GM12878 (cell line): ENCODE data around the gene PCCA. TPM values are rescaled to one million over a fixed set of nuclear protein-coding genes. Genes with fewer than 3 reads are reported as not detected.
A peak's percentile ranks its signal among the peaks of the same experiment; 100 is the strongest.

ENCODE experiments used
- ATAC-seq: fragments of 200-7000 bp; cut with Tn5 transposase; 3 replicates; pipeline ENCODE4 v1.9.1; 2020; ENCODE audit warnings: mild to moderate bottlenecking, moderate library complexity
- BruUV-seq: library from RNA; stranded (reverse); fragments of 400-500 nt; replicated peaks from 2 replicates; lab custom pipeline; 2021; lab: Mats Ljungman, UMichigan
- CTCF ChIA-PET: fragments of 300-600 bp; sonication (Branson Sonifier 250); formaldehyde crosslinking; extraction: SDS; loops from one replicate; lab custom pipeline; 2021; ENCODE audit warnings: inconsistent platforms; lab: Yijun Ruan, JAX
- POLR2A ChIA-PET: fragments of 350-600 bp; formaldehyde crosslinking; extraction: SDS; loops from one replicate; lab custom pipeline; 2021; ENCODE audit warnings: inconsistent platforms; lab: Charles Lee
- RAD21 ChIA-PET: fragments of 300-600 bp; sonication (Branson Sonifier 250); formaldehyde crosslinking; loops from one replicate; lab custom pipeline; 2023; ENCODE audit warnings: antibody characterized with exemption; ENCODE audit not compliant: unreplicated experiment; lab: Charles Lee
- SMC1A ChIA-PET: fragments of 300-600 bp; sonication (Branson Sonifier 250); formaldehyde crosslinking; loops from one replicate; lab custom pipeline; 2023; ENCODE audit not compliant: unreplicated experiment, uncharacterized antibody; lab: Charles Lee
- DNase-seq: peaks from one replicate; pipeline ENCODE4 v3.0.0-alpha.2; 2011; ENCODE audit warnings: low read depth, low spot score
- FAIRE-seq: peaks from 3 replicates; lab custom pipeline; 2011; peaks lifted over from hg19 to GRCh38; lab: Jason Lieb, UNC
- H2AFZ ChIP-seq: 2 replicates; pipeline ENCODE4 v1.6.0; 2011; ENCODE audit warnings: low read depth, low read length, control low read depth; ENCODE audit not compliant: control insufficient read depth
- H3K27ac ChIP-seq: 2 replicates; pipeline ENCODE4 v1.5.1; 2011; ENCODE audit warnings: control low read depth; ENCODE audit not compliant: control insufficient read depth, insufficient read depth
- H3K27me3 ChIP-seq, 2 experiments: replicated peaks in 1 of 2; 2 replicates each; pipeline versions ENCODE4 v1.6.0 to v1.6.1; 2011; ENCODE audit warnings: low read length in 1 of 2; ENCODE audit not compliant: control insufficient read depth in 2 of 2, insufficient read depth in 2 of 2
- H3K36me3 ChIP-seq, 2 experiments: 2 replicates each; pipeline ENCODE4 v1.5.1; 2011; ENCODE audit warnings: low read length in 1 of 2; ENCODE audit not compliant: control insufficient read depth in 2 of 2, insufficient read depth in 2 of 2
- H3K4me1 ChIP-seq: 2 replicates; pipeline ENCODE4 v1.6.1; 2011; ENCODE audit warnings: mild to moderate bottlenecking, low read length, moderate library complexity, mixed read lengths; ENCODE audit not compliant: control insufficient read depth, insufficient read depth
- H3K4me2 ChIP-seq: 2 replicates; pipeline ENCODE4 v1.6.0; 2011; ENCODE audit warnings: control low read depth; ENCODE audit not compliant: control insufficient read depth, insufficient read depth
- H3K4me3 ChIP-seq: fragments of 200-600 bp; sonication (generic); 2 replicates; pipeline ENCODE4 v1.5.1; 2016
- H3K79me2 ChIP-seq: 2 replicates; pipeline ENCODE4 v1.6.0; 2011; ENCODE audit warnings: low read length; ENCODE audit not compliant: control insufficient read depth, insufficient read depth
- H3K9ac ChIP-seq: 2 replicates; pipeline ENCODE4 v1.8.0; 2011; ENCODE audit warnings: low read length, control low read depth, mixed read lengths; ENCODE audit not compliant: control insufficient read depth, insufficient read depth
- H3K9me3 ChIP-seq: replicated peaks from 3 replicates; pipeline ENCODE4 v1.5.1; 2011; ENCODE audit warnings: mild to moderate bottlenecking, low read length; ENCODE audit not compliant: control insufficient read depth, insufficient read depth
- H4K20me1 ChIP-seq: 2 replicates; pipeline ENCODE4 v1.6.0; 2011; ENCODE audit not compliant: control insufficient read depth, insufficient read depth
- BACH1 ChIP-seq: fragments of 450-650 bp; IDR thresholded peaks from 2 replicates; pipeline ENCODE4 v1.6.1; 2017; ENCODE audit warnings: mild to moderate bottlenecking, borderline replicate concordance
- BRCA1 ChIP-seq: IDR thresholded peaks from 2 replicates; pipeline ENCODE4 v1.6.1; 2011; ENCODE audit warnings: low read depth, low read length, improper control_type of control experiment
- EED ChIP-seq: sonication (generic); IDR thresholded peaks from 2 replicates; pipeline ENCODE4 v1.6.1; 2016; ENCODE audit warnings: antibody characterized with exemption, low read depth
- GABPA ChIP-seq: IDR thresholded peaks from 2 replicates; pipeline ENCODE4 v1.6.1; 2014; ENCODE audit warnings: antibody characterized with exemption, low read depth, mild to moderate bottlenecking, inconsistent platforms
- MTA2 ChIP-seq: fragments of 450-650 bp; IDR thresholded peaks from 2 replicates; pipeline ENCODE4 v1.6.1; 2016; ENCODE audit warnings: low read depth, mild to moderate bottlenecking, moderate library complexity
- NFXL1 ChIP-seq: fragments of 450-650 bp; IDR thresholded peaks from 2 replicates; pipeline ENCODE4 v1.6.1; 2017; ENCODE audit warnings: antibody characterized with exemption, mild to moderate bottlenecking, borderline replicate concordance
- NFYA ChIP-seq: IDR thresholded peaks from 2 replicates; pipeline ENCODE4 v1.6.1; 2011; ENCODE audit warnings: low read depth, mild to moderate bottlenecking, low read length, improper control_type of control experiment, borderline replicate concordance
- NRF1 ChIP-seq: conservative IDR thresholded peaks from 2 replicates; pipeline ENCODE4 v1.6.1; 2011; ENCODE audit warnings: mild to moderate bottlenecking, low read depth, low read length, improper control_type of control experiment
- PML ChIP-seq: IDR thresholded peaks from 2 replicates; pipeline ENCODE4 v1.6.1; 2012; ENCODE audit warnings: low read length, inconsistent platforms
- POLR2A ChIP-seq: IDR thresholded peaks from 2 replicates; pipeline ENCODE4 v1.6.1; 2011; ENCODE audit warnings: low read depth, mild to moderate bottlenecking, low read length
- POLR2AphosphoS5 ChIP-seq: IDR thresholded peaks from 2 replicates; pipeline ENCODE4 v1.6.1; 2011; ENCODE audit warnings: mild to moderate bottlenecking, low read length, inconsistent platforms
- RFX5 ChIP-seq: IDR thresholded peaks from 2 replicates; pipeline ENCODE4 v1.6.1; 2011; ENCODE audit warnings: low read depth, low read length, improper control_type of control experiment
- SREBF1 ChIP-seq: IDR thresholded peaks from 2 replicates; pipeline ENCODE4 v1.6.1; 2012; ENCODE audit warnings: mild to moderate bottlenecking, low read length
- SUPT20H ChIP-seq: IDR thresholded peaks from 2 replicates; pipeline ENCODE4 v1.6.1; 2011; ENCODE audit warnings: low read depth, mild to moderate bottlenecking, low read length, moderate library complexity, borderline replicate concordance; ENCODE audit not compliant: control insufficient read depth
- TCF7 ChIP-seq: IDR thresholded peaks from 2 replicates; pipeline ENCODE4 v1.6.1; 2014; ENCODE audit warnings: antibody characterized with exemption, borderline replicate concordance
- ZSCAN29 ChIP-seq: fragments of 450-650 bp; IDR thresholded peaks from 2 replicates; pipeline ENCODE4 v1.6.1; 2017; ENCODE audit warnings: mild to moderate bottlenecking, moderate library complexity
- WGBS: methylation state at CpG from one replicate; pipeline ENCODE4 v1.1.6; 2016; ENCODE audit warnings: low lambda C conversion rate; ENCODE audit not compliant: insufficient replicate concordance, insufficient coverage; ENCODE audit errors: missing lambda C conversion rate; 5-methylcytosine and 5-hydroxymethylcytosine counted together
- in situ Hi-C: fragments of 300-500 bp; cut with MboI; formaldehyde crosslinking; loops from 9 replicates; pipeline ENCODE4 v1.14.3; 2018; ENCODE audit warnings: mixed read lengths
- intact Hi-C: fragments of 100-400 bp; cut with micrococcal nuclease; formaldehyde crosslinking; loops from one replicate; pipeline ENCODE4 v1.14.2; 2022; ENCODE audit not compliant: unreplicated experiment
- polyA plus RNA-seq, 11 experiments: library from polyadenylated mRNA; depleted of rRNA in 4 of 11; unstranded in 6 of 11; stranded (reverse) in 5 of 11; fragments of >200 nt; fragmentation: Nextera tagmentation in 4 of 11; fragmentation: Illumina TruSeq in 1 of 11; extraction: Ambion mirVana in 4 of 11; extraction: Trizol in 1 of 11; gene quantifications; 1 replicate in 1 of 11; 2 replicates in 10 of 11; pipeline versions ENCODE4 v1.2.1 to v1.2.3, GENCODE V29; 2011 to 2016; ENCODE audit warnings: inconsistent platforms in 2 of 11, missing spikeins in 2 of 11, low read depth in 1 of 11
- total RNA-seq, 4 experiments: library from RNA; depleted of rRNA in 3 of 4; stranded (reverse); fragments of >200 nt in 3 of 4; fragmentation: Illumina TruSeq in 1 of 4; extraction: Trizol in 1 of 4; gene quantifications; 2 replicates each; pipeline versions ENCODE4 v1.2.1 to v1.2.3, GENCODE V29; 2013 to 2021
- TF ChIP-seq, protein P1 (sequence below): IDR thresholded peaks from 2 replicates; pipeline ENCODE4 v1.6.1; 2012; ENCODE audit warnings: low read length, inconsistent platforms
- TF ChIP-seq, protein P2 (sequence below): fragments of 450-650 bp; IDR thresholded peaks from 2 replicates; pipeline ENCODE4 v1.6.1; 2017; ENCODE audit warnings: antibody characterized with exemption, mild to moderate bottlenecking, moderate library complexity
- TF ChIP-seq, protein P3 (sequence below): IDR thresholded peaks from 2 replicates; pipeline ENCODE4 v1.6.1; 2011; ENCODE audit warnings: low read depth, mild to moderate bottlenecking, low read length, moderate library complexity, borderline replicate concordance; ENCODE audit errors: extremely low read depth

PCCA gene
- total and polyA plus RNA-seq, 10 of the 15 experiments (the other 5 are each of a cell fraction or from before 2014, with no cell fraction given), result 5.9 to 18.2 (median 12.4) TPM

DNA sequence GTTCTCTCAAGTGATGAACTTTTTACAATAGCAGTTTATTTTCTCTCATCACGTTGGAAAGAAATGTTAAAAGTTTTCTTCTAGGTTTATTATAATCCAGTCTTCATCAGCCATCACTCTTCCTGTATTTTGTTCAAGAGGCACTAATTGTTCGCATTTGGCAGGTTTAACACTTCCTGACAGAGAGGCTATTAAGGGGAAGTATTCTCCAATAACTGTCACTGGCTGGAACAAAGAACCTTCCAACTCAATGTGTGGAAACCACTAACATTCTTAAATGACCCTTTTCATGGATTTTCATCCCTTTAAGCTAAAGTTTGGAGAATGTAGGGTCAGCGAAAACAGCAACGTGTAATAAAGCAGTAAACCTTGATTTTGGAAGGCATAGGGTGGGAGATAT, 145.1 kb downstream of the PCCA start (continued):
- TF ChIP-seq, protein P1, sequence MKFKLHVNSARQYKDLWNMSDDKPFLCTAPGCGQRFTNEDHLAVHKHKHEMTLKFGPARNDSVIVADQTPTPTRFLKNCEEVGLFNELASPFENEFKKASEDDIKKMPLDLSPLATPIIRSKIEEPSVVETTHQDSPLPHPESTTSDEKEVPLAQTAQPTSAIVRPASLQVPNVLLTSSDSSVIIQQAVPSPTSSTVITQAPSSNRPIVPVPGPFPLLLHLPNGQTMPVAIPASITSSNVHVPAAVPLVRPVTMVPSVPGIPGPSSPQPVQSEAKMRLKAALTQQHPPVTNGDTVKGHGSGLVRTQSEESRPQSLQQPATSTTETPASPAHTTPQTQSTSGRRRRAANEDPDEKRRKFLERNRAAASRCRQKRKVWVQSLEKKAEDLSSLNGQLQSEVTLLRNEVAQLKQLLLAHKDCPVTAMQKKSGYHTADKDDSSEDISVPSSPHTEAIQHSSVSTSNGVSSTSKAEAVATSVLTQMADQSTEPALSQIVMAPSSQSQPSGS, result no peak
- TF ChIP-seq NFYA (no peak), POLR2A (no peak), PML (no peak)
- TF ChIP-seq, protein P2, sequence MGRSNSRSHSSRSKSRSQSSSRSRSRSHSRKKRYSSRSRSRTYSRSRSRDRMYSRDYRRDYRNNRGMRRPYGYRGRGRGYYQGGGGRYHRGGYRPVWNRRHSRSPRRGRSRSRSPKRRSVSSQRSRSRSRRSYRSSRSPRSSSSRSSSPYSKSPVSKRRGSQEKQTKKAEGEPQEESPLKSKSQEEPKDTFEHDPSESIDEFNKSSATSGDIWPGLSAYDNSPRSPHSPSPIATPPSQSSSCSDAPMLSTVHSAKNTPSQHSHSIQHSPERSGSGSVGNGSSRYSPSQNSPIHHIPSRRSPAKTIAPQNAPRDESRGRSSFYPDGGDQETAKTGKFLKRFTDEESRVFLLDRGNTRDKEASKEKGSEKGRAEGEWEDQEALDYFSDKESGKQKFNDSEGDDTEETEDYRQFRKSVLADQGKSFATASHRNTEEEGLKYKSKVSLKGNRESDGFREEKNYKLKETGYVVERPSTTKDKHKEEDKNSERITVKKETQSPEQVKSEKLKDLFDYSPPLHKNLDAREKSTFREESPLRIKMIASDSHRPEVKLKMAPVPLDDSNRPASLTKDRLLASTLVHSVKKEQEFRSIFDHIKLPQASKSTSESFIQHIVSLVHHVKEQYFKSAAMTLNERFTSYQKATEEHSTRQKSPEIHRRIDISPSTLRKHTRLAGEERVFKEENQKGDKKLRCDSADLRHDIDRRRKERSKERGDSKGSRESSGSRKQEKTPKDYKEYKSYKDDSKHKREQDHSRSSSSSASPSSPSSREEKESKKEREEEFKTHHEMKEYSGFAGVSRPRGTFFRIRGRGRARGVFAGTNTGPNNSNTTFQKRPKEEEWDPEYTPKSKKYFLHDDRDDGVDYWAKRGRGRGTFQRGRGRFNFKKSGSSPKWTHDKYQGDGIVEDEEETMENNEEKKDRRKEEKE, result no peak
- TF ChIP-seq, all 136 proteins: peak for 0

DNA sequence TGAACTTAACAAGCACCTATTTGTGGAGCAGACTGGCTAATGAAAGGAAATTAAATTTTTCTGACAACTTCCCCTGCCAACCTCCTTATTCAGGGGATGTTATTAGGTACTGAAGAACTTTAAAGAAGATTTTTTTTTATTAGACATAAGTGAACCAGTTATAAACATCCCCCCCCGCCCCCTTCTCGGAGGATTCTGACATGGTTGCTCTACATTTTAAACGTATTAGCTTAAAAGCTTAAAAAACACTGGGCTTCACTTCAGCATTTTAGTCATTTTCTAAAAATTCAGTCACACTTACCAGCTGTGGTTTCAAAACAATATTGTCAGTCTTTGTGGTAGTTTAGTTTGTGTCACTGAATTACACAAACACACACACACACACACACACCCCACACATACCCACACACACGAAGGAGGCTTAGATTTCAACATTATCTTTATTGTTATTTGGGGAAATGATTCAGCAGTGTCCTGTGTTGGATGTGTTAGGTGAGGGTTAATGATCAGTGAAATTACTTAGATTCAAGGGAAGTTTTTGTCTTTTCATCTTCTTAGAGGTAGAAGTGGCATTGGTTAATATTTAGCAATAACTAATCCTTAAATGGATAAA, 145.7 kb downstream of the PCCA start:
- no peak overlapping the region for H3K4me2 ChIP-seq
- RAD21 ChIA-PET, result interaction anchor here (0.6 to 1.7 kb wide), 14 partner anchors 11 to 965 kb away, joined by 3 to 18 read pairs (median 6); no protein-coding TSS in a partner anchor
- H3K4me1 ChIP-seq, result no peaks in the 10 kb centered on the region; the same call in none of the 2 replicates
- DNase-seq (no peak), FAIRE-seq (peak; percentile 56), ATAC-seq (peak; percentile 48)
- no peaks in the 10 kb centered on the region for H3K79me2 ChIP-seq
- TF ChIP-seq NRF1, result no peak
- TF ChIP-seq SUPT20H, result no peak
- no peak for TF ChIP-seq GABPA
- no peak for TF ChIP-seq NFXL1
- TF ChIP-seq EED, result no peak
- no peak for TF ChIP-seq SREBF1
- TF ChIP-seq, protein P3, sequence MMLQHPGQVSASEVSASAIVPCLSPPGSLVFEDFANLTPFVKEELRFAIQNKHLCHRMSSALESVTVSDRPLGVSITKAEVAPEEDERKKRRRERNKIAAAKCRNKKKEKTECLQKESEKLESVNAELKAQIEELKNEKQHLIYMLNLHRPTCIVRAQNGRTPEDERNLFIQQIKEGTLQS, result no peak
- TF ChIP-seq BACH1, result no peak
- TF ChIP-seq RFX5, result no peak
- TF ChIP-seq MTA2, result no peak
- no peak for TF ChIP-seq ZSCAN29
- no peak for TF ChIP-seq BRCA1
- TF ChIP-seq POLR2AphosphoS5, result no peak
- TF ChIP-seq TCF7, result no peak
- no peak overlapping the region for H3K9ac ChIP-seq
- H2AFZ ChIP-seq, result no peak overlapping the region
- no peaks in the 10 kb centered on the region for H3K27me3 ChIP-seq
- WGBS, result 53% methylated on average over 4 of the region's 4 CpGs
- intact Hi-C loops (loop anchor here (1.0 to 10.0 kb wide), 4 partner anchors 230 to 578 kb away; no protein-coding TSS in a partner anchor), in situ Hi-C loops (loop anchor here (5.0 to 10.0 kb wide), 3 partner anchors 280 to 580 kb away; no protein-coding TSS in a partner anchor)
- CTCF ChIA-PET, result interaction anchor here (0.7 to 6.4 kb wide), 21 partner anchors 9 to 620 kb away, joined by 3 to 74 read pairs (median 4); no protein-coding TSS in a partner anchor
- no peaks in the 10 kb centered on the region for H4K20me1 ChIP-seq
- SMC1A ChIA-PET, result interaction anchor here (0.6 to 3.7 kb wide), 13 partner anchors 127 to 705 kb away, joined by 3 to 33 read pairs (median 4); partner anchors contain the start of gene PCCA
- H3K9me3 ChIP-seq, result no peaks in the 10 kb centered on the region
- H3K4me3 ChIP-seq, result no peak overlapping the region
- H3K36me3 ChIP-seq, result no peaks in the 10 kb centered on the region
- no TSS peak for BruUV-seq
- POLR2A ChIA-PET, result no interaction called here
- no peak overlapping the region for H3K27ac ChIP-seq
